ENCODE results near the gene CYP27B1.

- no peak for TF ChIP-seq CTCF (IDR thresholded peaks at IDR 0.05; ENCODE audit: insufficient read depth, low read length, poor library complexity, severe bottlenecking)
- TF ChIP-seq EZH2phosphoT487 (conservative IDR thresholded peaks at IDR 0.05; ENCODE audit: low read length): no peak
These were observed 5.8 kb upstream of the CYP27B1 start, which contains the start of gene EEF1AKMT3 for GRCh38 chr12:57772429-57773322.

Measured in SU-DHL-6 (cell line).